HepG2 (cell line): ENCODE measurements around the gene ENPP7. TPM values are rescaled to one million over a fixed set of nuclear protein-coding genes. Genes with fewer than 3 reads are reported as not detected.
A peak's percentile ranks its signal among the peaks of the same experiment; 100 is the strongest.

Experiments used
- ATF6 ChIP-seq: sonication (generic); formaldehyde crosslinking; conservative IDR thresholded peaks from 2 replicates; pipeline ENCODE4 v1.4.0; 2020; ENCODE audit warnings: missing genetic modification reagents
- CHCHD3 ChIP-seq: sonication (generic); formaldehyde crosslinking; IDR thresholded peaks from 2 replicates; pipeline ENCODE4 v1.8.0; 2022; ENCODE audit warnings: mild to moderate bottlenecking, missing genetic modification reagents, moderate library complexity
- FIP1L1 ChIP-seq: fragments of 200-400 bp; formaldehyde crosslinking; IDR thresholded peaks from 2 replicates; pipeline ENCODE4 v1.6.1; 2018; ENCODE audit warnings: low read depth, mild to moderate bottlenecking, low read length, moderate library complexity, borderline replicate concordance; ENCODE audit not compliant: insufficient read depth
- FOXA3 ChIP-seq: IDR thresholded peaks from 2 replicates; pipeline ENCODE4 v1.6.1; 2016; ENCODE audit warnings: missing genetic modification reagents, missing compliant biosample characterization
- GLMP ChIP-seq: sonication (generic); formaldehyde crosslinking; IDR thresholded peaks from 2 replicates; pipeline ENCODE4 v1.9.0; 2021; ENCODE audit warnings: missing genetic modification reagents, mild to moderate bottlenecking, borderline replicate concordance
- KLF13 ChIP-seq: sonication (generic); formaldehyde crosslinking; IDR thresholded peaks from 2 replicates; pipeline ENCODE4 v1.4.0; 2020; ENCODE audit warnings: mild to moderate bottlenecking, missing genetic modification reagents
- KMT2A ChIP-seq: sonication (generic); formaldehyde crosslinking; IDR thresholded peaks from 2 replicates; pipeline ENCODE4 v1.4.0; 2020; ENCODE audit warnings: missing genetic modification reagents
- NAIF1 ChIP-seq: sonication (generic); formaldehyde crosslinking; IDR thresholded peaks from 2 replicates; pipeline ENCODE4 v1.5.0; 2020; ENCODE audit warnings: mild to moderate bottlenecking, missing genetic modification reagents, borderline replicate concordance
- RAD51 ChIP-seq: fragments of 450-650 bp; IDR thresholded peaks from 2 replicates; pipeline ENCODE4 v1.6.1; 2016; ENCODE audit warnings: borderline replicate concordance
- THYN1 ChIP-seq: sonication (generic); formaldehyde crosslinking; IDR thresholded peaks from 2 replicates; pipeline ENCODE4 v1.8.1; 2023; ENCODE audit warnings: low read depth, mild to moderate bottlenecking, moderate library complexity, missing genetic modification reagents, borderline replicate concordance
- ZBTB3 ChIP-seq: sonication (generic); formaldehyde crosslinking; IDR thresholded peaks from 2 replicates; pipeline ENCODE4 v1.4.0; 2020; ENCODE audit warnings: low read depth, mild to moderate bottlenecking, moderate library complexity, missing genetic modification reagents, borderline replicate concordance
- ZFP90 ChIP-seq: sonication (generic); formaldehyde crosslinking; IDR thresholded peaks from 2 replicates; pipeline ENCODE4 v1.8.0; 2022; ENCODE audit warnings: missing genetic modification reagents, mild to moderate bottlenecking, inconsistent platforms, borderline replicate concordance
- ZHX2 ChIP-seq, 2 experiments: sonication (generic) in 1 of 2; formaldehyde crosslinking in 1 of 2; IDR thresholded peaks; 2 replicates each; pipeline versions ENCODE4 v1.6.1 to v1.9.0; 2014 to 2022; ENCODE audit warnings: antibody characterized with exemption in 1 of 2, borderline replicate concordance in 1 of 2, inconsistent platforms in 1 of 2, low read depth in 1 of 2, missing genetic modification reagents in 1 of 2
- ZKSCAN1 ChIP-seq: fragments of 150-350 bp; IDR thresholded peaks from 2 replicates; pipeline ENCODE4 v1.6.1; 2014; ENCODE audit warnings: low read length
- ZNF317 ChIP-seq: sonication (generic); formaldehyde crosslinking; IDR thresholded peaks from 2 replicates; pipeline ENCODE4 v1.5.0; 2020; ENCODE audit warnings: mild to moderate bottlenecking, missing genetic modification reagents
- ZNF513 ChIP-seq: sonication (generic); formaldehyde crosslinking; conservative IDR thresholded peaks from 2 replicates; pipeline ENCODE4 v1.5.0; 2020; ENCODE audit warnings: missing genetic modification reagents
- ZNF703 ChIP-seq: sonication (generic); formaldehyde crosslinking; IDR thresholded peaks from 2 replicates; pipeline ENCODE4 v1.5.1; 2020; ENCODE audit warnings: missing genetic modification reagents, mild to moderate bottlenecking, moderate library complexity, borderline replicate concordance
- ZNF792 ChIP-seq: IDR thresholded peaks from 2 replicates; pipeline ENCODE4 v1.6.1; 2016
- polyA plus RNA-seq, 8 experiments: library from polyadenylated mRNA; depleted of rRNA in 3 of 8; stranded (reverse) in 7 of 8; unstranded in 1 of 8; fragments of >200 nt; fragmentation: Illumina TruSeq in 4 of 8; extraction: Trizol in 4 of 8; gene quantifications; 2 replicates each; pipeline versions ENCODE4 v1.2.1 to v1.2.3, GENCODE V29; 2011 to 2016; ENCODE audit warnings: low read depth in 4 of 8, missing spikeins in 1 of 8, mixed read lengths in 1 of 8; ENCODE audit not compliant: insufficient read depth in 1 of 8
- total RNA-seq, 5 experiments: library from RNA; depleted of rRNA; stranded (reverse); fragments of >200 nt; fragmentation: Illumina TruSeq; extraction: Trizol; gene quantifications; 2 replicates each; pipeline ENCODE4 v1.2.3, GENCODE V29; 2016; ENCODE audit warnings: low read depth in 1 of 5

The ENPP7 gene
- total and polyA plus RNA-seq, 2 of the 13 experiments (the other 11 are each of a cell fraction or from before 2014, with no cell fraction given), result 1.1 to 2.2 TPM

GRCh38 chr17:79777120-79777893 lies 46.6 kb downstream of the ENPP7 start (continued):
- TF ChIP-seq ZNF792 (CRISPR knock-in tag) (no peak), KMT2A (CRISPR knock-in tag) (no peak), ZFP90 (CRISPR knock-in tag) (peak; percentile 46; the same call in 1 of the 2 replicates), ZKSCAN1 (no peak), ZHX2 (IDR thresholded peaks at IDR 0.05; ENCODE audit: low read depth) (no peak), ZHX2 (CRISPR knock-in tag; IDR thresholded peaks at IDR 0.05; ENCODE audit: borderline replicate concordance) (peak; percentile 32; the same call in 1 of the 2 replicates), ZNF513 (CRISPR knock-in tag) (no peak), ZNF317 (CRISPR knock-in tag) (peak; percentile 30; the same call in 1 of the 2 replicates), ZBTB3 (CRISPR knock-in tag) (no peak), FIP1L1 (no peak), THYN1 (CRISPR knock-in tag) (no peak), GLMP (CRISPR knock-in tag) (no peak), RAD51 (no peak), KLF13 (CRISPR knock-in tag) (no peak), ZNF703 (CRISPR knock-in tag) (no peak), NAIF1 (CRISPR knock-in tag) (0 out of 2 replicates have a peak, but pooled peaks have one; percentile 3), ATF6 (CRISPR knock-in tag) (no peak), FOXA3 (no peak), CHCHD3 (no peak)
